Erythroblast (primary cell): ENCODE measurements around the gene CDT1.

Source experiments
- DNase-seq, 2 experiments: peaks; one replicate each; lab custom pipeline; 2025; lab: John Stamatoyannopoulos, UW
- GATA1 ChIP-seq: IDR thresholded peaks from 2 replicates; pipeline ENCODE4 v1.6.1; 2011; ENCODE audit warnings: low read depth, mild to moderate bottlenecking, control low read depth, low read length, moderate library complexity
- POLR2A ChIP-seq: IDR thresholded peaks from 2 replicates; pipeline ENCODE4 v1.6.1; 2011; ENCODE audit warnings: mild to moderate bottlenecking, low read length

The CDT1 gene

GRCh38 chr16:88834670-88835069 lies 31.1 kb downstream of the CDT1 start:
- TF ChIP-seq POLR2A (no peak), GATA1 (no peak)
- DNase-seq = no peak

GRCh38 chr16:88835383-88835782 lies 31.8 kb downstream of the CDT1 start:
- no peak for TF ChIP-seq POLR2A
- no peak for DNase-seq

GRCh38 chr16:88835818-88836217 lies 32.2 kb downstream of the CDT1 start:
- no peak for DNase-seq
- TF ChIP-seq POLR2A (no peak), GATA1 (no peak)

- TF ChIP-seq GATA1 (no peak), POLR2A (no peak)
- no peak for DNase-seq
Measured at GRCh38 chr16:88836791-88837190, 33.2 kb downstream of the CDT1 start.

GRCh38 chr16:88837806-88838205 lies 34.2 kb downstream of the CDT1 start:
- no peak for DNase-seq
- no peak for TF ChIP-seq POLR2A
- no peak for TF ChIP-seq GATA1

- no peak for TF ChIP-seq POLR2A
- TF ChIP-seq GATA1 = no peak
- no peak for DNase-seq
Measured at GRCh38 chr16:88838566-88838965, 35.0 kb downstream of the CDT1 start.

GRCh38 chr16:88839026-88839529 lies 35.5 kb downstream of the CDT1 start:
- DNase-seq = peak; percentile 23 to 45
- no peak for TF ChIP-seq GATA1
- no peak for TF ChIP-seq POLR2A

- no peak for DNase-seq
- TF ChIP-seq GATA1 = no peak
- TF ChIP-seq POLR2A = no peak
Measured at GRCh38 chr16:88839745-88840599, 36.4 kb downstream of the CDT1 start.

- TF ChIP-seq POLR2A = no peak
- TF ChIP-seq GATA1 = no peak
- DNase-seq = no peak
Measured at GRCh38 chr16:88840600-88841215, 37.1 kb downstream of the CDT1 start.

- no peak for DNase-seq
- TF ChIP-seq GATA1 (no peak), POLR2A (no peak)
Measured at GRCh38 chr16:88841521-88842307, 38.1 kb downstream of the CDT1 start.

GRCh38 chr16:88842308-88842756 lies 38.7 kb downstream of the CDT1 start:
- TF ChIP-seq GATA1 (no peak), POLR2A (no peak)
- DNase-seq = no peak

GRCh38 chr16:88842806-88843205 lies 39.2 kb downstream of the CDT1 start:
- TF ChIP-seq POLR2A (no peak), GATA1 (no peak)
- DNase-seq = no peak

GRCh38 chr16:88843256-88843655 lies 39.7 kb downstream of the CDT1 start:
- no peak for DNase-seq
- TF ChIP-seq POLR2A (no peak), GATA1 (no peak)
